Fibroblast of peridontal ligament (primary cell): ENCODE measurements around the gene CEP57L1.
A peak's percentile ranks its signal among the peaks of the same experiment; 100 is the strongest.
"Not testable (repeated sequence)": the region's sequence is repeated elsewhere in the genome, so short reads cannot be mapped to it uniquely, and the experiment has no call there.

ENCODE experiments used
- DNase-seq: peaks from one replicate; pipeline ENCODE4 v3.0.0-alpha.2; 2010; ENCODE audit errors: extremely low read depth

Gene CEP57L1

GRCh38 chr6:109073344-109074132 is 21.8 kb upstream of the CEP57L1 start:
- peak; percentile 90 for DNase-seq

DNA sequence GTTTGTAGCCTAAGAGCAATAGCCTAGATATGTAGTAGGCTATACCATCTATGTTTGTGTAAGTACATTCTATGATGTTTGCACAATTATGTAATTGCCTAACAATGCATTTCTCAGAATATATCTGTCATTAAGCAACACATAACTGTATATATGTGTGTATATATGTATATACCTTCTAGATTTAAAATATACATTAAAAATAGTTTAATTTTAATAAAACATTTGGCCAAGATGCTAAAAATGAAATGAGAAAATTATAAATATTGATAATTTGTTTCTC is 21.2 kb upstream of the CEP57L1 start:
- no peak for DNase-seq

DNA sequence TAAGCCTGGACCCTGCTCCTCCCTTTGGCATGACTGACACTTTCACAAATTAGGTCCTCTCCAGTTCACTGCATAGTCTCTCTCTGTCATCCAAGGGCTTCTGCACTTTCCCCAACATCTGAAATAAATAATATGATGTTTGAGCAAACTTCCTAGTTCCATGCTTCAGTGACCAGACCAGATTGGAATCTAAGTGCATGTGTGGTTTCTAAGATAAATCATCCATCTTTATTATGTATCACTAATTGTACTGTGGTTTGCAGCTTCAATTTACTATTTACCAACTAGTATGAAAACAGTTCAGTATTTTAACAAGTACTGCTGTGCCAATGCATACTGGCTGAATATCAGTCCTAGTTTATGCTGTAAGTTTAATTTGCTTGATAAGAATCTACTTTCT is 19.4 kb upstream of the CEP57L1 start:
- peak; percentile 85 for DNase-seq

DNA sequence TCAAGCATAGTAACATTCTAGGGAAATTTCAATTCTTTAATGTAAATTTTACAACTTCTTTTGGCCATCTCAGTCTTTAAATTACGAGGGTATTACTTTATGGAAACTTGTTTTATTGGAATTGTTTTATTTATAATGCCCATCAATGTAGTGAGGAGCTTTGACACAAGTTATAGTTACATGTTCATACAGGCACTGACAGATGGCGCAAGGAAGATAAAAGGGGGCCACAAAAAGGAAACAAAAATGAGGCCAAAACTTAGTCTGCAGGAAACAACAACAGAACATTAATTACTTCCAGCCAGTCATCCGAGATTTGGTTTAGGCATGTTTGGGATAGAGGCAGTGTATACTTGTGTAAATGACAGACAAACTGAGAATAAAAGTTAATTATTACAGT is 18.9 kb upstream of the CEP57L1 start:
- peak; percentile 18 for DNase-seq

GRCh38 chr6:109079981-109080380 is 15.3 kb upstream of the CEP57L1 start:
- DNase-seq, result peak; percentile 29

- DNase-seq, result no peak
Measured at GRCh38 chr6:109081026-109081425, 14.3 kb upstream of the CEP57L1 start.

- DNase-seq, result peak; percentile 24
Measured at GRCh38 chr6:109081516-109082187, 13.7 kb upstream of the CEP57L1 start.

DNA sequence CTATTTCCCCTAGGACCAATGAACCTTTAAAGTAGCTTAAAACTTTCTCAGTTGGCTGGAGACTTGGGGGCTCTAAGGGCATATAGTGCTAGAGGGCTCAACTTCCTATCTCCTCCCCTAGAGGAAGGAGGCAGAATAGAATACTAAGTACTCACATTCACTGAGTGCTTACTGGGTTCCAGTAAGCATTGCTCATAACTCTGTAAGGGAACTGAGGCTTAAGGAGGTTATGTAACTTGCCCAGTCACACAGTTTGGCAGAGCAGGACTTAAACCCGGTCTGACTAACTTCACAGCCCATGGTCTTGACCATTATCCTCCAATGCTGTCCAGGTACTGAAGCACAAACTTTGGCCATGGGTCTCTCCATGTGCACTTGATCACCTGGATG is 13.1 kb upstream of the CEP57L1 start:
- peak; percentile 57 for DNase-seq

DNA sequence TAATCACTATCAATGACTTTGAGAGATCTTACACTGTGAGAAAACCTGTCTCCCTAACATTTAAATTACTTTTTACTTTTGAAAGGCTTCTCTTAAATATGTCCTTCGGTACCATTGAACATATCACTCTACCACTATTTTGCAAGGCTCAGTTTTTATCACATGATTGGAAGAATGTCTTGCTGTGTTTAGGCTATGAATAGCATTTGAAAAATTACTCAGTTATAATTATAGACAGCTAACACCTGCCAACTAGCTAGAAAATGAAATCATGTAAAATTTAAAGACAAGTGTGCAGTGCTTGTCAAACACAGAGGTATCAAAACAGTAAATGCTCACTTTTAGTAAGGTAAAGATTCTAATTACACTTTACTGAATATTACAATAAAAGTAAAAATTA is 11.7 kb upstream of the CEP57L1 start:
- DNase-seq, result no peak

- not testable (repeated sequence) for DNase-seq
Measured at GRCh38 chr6:109084146-109084545, 11.2 kb upstream of the CEP57L1 start.

DNA sequence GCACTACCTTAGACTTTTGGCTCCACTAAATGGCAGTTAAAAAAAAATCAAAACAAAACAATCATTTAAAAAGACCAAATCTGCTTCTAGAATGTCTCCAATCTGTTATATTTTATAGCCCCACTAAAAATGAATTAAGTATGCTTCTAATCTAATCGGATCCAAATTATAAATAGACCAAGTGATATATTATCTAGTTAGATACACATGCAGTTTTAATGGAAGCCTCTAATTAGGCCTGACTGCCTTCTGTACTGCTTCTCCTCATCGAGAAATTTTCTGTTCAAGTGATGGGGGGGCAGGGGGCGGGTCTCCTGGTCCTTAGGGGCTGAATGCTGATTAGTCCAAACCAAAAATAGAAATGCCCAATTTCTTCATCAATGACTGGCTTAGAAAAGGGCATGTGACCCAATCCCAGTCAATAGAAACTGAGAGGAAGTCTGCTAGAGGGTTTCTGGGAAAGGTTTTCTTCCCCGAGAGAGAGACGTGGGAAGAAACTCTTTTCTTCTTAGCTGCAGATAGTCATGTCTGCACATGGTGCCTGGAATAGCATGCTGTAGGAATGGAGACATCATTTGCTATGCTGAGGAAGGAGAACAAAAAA is 7.5 kb upstream of the CEP57L1 start:
- peak; percentile 22 for DNase-seq

DNA sequence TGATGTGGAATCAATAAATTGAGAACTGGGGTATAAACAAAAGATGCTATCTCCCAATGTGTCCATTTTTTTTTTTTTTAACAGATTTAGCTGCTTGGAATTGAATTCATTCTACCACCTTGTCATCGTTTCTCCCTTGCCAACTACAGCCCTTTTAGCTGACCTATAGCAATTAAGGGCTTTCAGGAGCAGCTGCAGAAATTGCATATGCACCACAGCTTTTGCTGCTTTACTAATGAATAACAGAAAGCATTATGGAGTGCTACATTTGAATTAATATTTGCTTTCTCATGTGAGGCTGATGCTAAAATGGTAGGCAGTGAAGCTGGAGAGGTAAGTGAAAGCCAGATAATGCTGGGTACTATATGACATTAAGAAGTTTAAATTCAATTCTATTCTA is 6.3 kb upstream of the CEP57L1 start:
- DNase-seq, result no peak

DNA sequence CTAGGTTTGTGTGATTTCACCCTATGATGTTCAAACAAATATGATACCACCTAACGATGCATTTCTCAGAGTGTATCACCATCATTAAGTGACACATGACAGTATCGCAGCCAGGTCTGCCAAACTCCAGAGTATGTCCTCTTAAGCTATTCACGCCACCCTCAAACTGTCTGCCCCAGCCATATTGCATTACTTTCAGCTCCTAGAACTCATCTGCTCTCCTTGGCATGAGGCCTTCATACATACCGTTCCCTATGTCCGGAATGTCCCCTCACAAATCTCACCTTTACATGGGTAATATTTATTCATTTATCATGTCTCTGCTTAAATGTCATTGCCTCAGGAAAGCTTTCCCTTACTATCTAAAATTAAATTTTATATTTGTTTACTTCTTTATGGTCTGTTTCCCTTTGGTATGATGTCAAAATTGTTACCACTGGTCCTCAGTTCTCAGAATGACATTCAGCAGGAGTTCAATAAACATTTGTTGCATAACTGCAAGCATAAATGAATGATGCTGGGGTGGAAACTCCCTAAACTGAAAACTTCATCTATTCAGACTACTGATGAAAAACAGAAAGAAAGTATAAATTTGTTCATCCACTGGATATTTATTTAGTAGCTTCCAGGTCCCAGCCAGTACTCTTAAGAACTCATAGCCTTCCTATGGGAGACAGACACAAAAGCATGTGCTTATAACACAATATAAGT is 3.8 kb upstream of the CEP57L1 start:
- DNase-seq, result peak; percentile 15

DNA sequence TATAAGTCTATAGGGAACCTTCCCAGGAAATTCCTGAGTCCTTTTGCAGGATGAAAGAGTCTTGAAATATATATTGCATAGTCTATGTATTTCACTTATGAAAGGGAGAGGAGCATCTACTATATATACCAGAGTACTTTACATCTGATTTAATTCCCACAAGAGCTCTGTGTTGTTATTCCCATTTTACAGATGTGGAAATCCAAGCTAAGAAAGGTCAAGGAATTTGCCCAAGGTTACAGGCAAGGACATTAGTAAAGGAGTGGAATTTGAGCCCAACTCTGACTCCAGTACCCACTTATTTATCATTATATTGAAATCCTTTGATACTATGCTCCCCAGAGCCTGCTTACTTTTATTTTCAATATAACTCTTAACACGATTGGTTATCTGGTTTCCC is 3.2 kb upstream of the CEP57L1 start:
- DNase-seq, result no peak

- peak; percentile 17 for DNase-seq
Measured at GRCh38 chr6:109093732-109094415, 1.4 kb upstream of the CEP57L1 start.

DNA sequence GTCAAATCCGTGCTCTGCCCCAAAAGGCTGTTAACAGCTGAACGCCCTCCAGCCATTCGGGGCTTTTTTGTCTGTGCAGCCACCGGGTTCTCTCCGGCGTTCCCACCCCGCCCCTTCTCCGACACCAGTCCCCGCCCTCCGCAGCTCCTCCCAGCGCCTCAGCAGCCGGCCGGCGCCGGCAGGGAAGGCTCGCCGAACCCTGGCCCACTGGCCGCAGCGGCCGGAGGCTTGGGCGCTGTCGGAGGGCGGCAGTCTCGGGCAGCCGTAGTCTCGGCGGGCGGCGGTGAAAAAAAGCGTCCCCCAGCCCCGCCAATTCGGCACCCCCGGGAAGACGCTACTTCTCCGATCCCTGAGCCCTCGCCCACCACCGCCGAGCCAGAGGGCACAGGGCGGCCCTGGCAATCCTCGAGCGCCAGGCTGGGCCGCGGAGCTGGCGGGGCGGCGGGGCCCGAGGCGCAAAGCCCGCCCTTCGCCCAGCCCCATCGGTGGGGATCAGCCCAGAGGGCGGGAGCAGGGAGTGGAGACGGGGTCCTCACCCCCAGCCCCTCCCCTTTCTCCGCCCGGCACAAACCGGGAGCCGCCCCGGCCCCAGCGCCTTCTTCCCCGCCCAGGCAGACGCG is 781 bp upstream of the CEP57L1 start, which contains the start of gene SESN1:
Gene SESN1 (minus strand): TSS at position 431 of the 620 bp plus-strand sequence. CDS start 773 bp downstream, outside the sequence.
- DNase-seq, result peak; percentile 87

DNA sequence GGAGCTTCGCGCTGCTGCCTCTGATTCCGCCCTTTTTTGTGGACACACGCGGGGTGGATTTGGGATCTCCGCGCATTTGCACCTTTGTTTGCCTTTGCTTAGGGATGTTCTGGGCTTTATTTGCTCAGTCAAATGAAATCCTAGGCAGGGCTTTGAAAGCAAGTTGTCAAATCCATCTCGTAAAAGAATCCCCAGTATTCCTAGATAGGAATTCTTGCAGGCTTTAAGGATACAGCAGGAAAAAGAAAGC is 453 bp downstream of the CEP57L1 start:
- no peak for DNase-seq

GRCh38 chr6:109096208-109096607 is 901 bp downstream of the CEP57L1 start:
- peak; percentile 41 for DNase-seq

DNA sequence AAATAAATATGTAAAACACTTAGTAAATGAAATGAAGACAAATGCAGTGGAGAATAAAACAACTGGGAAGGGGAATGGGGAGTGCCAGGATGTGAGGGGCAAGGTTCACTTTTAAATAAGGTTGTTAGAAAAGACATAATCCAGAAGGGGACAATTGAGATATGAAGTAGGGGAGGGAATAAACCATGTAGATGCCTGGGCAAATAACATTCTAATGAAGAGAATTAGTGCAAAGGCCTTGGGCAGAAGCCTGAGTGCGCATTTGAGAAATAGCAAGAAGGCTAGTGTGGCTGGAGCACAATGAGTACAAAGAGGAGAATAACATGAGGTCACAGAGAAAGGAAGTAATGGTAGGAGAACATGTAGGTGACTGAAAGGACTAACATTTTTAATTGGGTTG is 2.4 kb downstream of the CEP57L1 start:
- DNase-seq, result no peak

- no peak for DNase-seq
Measured at GRCh38 chr6:109102762-109103161, 7.5 kb downstream of the CEP57L1 start.

DNA sequence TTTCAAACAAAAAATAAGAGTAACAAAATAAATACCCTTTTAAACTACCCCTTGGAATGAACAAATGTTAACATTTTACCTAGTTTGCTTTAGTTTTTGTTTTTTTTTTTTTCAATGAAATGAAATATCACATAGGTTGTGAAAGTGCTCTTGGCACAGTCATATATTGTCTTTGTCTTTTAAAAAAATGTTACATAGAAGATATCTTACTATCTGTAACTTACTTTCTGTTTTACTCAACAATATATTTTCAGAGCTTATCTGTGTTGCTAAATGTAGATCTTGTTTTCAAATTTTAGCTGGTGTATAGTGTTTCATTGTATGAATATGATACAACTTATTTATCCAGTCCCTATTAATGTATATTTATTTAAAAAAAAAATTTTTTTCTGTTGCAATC is 8.6 kb downstream of the CEP57L1 start:
- no peak for DNase-seq

DNA sequence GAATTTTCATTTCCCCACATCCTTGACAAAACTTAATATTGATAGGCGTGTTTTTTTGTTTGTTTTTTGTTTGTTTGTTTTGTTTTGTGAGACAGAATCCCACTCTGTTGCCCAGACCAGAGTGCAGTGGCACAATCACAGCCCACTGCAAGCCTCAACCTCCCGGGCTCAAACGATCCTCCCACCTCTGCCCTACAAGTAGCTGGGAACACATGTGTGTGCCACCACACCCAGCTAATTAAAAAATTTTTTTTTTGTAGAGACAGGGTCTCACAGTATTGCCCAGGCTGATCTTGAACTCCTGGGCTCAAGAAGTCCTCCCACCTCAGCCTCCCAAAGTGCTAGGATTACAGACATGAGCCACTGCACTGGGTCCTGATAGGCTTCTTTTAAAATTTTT is 9.2 kb downstream of the CEP57L1 start:
- DNase-seq, result no peak
